D721Med (cell line): ENCODE results near the gene SLC25A51.

Experiments
- DNase-seq: peaks from one replicate; pipeline ENCODE4 v3.0.0; 2011; ENCODE audit warnings: low spot score; ENCODE audit not compliant: insufficient read length
- FAIRE-seq: peaks from 2 replicates; lab custom pipeline; 2011; peaks lifted over from hg19 to GRCh38; lab: Jason Lieb, UNC
- TF ChIP-seq, protein P1 (sequence below): IDR thresholded peaks from 2 replicates; pipeline ENCODE4 v1.5.1; 2012; ENCODE audit warnings: mild to moderate bottlenecking, control low read depth; ENCODE audit not compliant: insufficient read depth; ENCODE audit errors: missing control alignments

SLC25A51 gene

DNA sequence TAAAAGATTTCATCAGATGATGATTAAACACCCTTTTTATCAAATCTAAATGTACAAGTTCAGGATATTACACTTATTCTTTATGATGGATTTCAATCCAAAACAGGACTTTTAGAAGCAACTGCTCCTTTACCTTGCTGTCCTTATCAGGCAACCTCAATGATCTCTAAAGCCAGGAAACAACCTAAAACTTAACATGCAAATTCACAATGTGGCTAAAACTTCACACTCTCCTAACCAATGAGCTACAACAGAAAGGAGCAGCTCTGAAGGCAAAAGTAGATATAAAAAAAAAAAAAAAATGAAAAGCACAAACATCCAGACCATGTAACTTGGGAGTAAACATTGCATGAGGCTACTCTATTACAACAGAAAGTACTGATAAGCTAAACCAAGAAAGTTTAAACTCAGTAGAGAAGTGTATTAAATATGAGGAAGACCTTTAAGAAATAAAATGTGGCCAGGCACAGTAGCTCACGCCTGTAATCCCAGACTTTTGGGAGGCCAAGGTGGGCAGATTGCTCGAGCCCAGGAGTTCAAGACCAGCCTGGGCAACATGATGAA is 22.9 kb downstream of the SLC25A51 start:
- TF ChIP-seq, protein P1, sequence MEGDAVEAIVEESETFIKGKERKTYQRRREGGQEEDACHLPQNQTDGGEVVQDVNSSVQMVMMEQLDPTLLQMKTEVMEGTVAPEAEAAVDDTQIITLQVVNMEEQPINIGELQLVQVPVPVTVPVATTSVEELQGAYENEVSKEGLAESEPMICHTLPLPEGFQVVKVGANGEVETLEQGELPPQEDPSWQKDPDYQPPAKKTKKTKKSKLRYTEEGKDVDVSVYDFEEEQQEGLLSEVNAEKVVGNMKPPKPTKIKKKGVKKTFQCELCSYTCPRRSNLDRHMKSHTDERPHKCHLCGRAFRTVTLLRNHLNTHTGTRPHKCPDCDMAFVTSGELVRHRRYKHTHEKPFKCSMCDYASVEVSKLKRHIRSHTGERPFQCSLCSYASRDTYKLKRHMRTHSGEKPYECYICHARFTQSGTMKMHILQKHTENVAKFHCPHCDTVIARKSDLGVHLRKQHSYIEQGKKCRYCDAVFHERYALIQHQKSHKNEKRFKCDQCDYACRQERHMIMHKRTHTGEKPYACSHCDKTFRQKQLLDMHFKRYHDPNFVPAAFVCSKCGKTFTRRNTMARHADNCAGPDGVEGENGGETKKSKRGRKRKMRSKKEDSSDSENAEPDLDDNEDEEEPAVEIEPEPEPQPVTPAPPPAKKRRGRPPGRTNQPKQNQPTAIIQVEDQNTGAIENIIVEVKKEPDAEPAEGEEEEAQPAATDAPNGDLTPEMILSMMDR = no peak
- DNase-seq (no peak), FAIRE-seq (no peak)

DNA sequence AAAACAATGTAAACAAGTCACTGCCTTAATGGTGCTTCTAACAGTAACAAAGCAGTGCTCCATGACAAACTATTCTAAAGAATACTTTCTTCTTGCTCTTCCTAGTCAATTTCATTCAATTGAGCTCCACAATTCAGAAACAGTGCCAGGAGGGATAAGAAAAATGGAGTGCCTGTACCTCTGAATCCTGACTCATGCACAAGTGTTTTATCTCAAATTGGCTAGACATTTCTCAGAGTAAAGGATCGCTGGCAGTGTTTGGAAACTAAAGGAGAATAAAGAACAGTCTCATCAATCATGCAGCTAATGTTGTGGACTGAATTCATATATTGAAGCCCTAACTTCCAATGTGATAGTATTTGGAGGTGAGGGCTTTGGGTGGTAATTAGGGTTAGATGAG is 27.6 kb downstream of the SLC25A51 start:
- no peak for FAIRE-seq
- TF ChIP-seq, protein P1 = no peak
- DNase-seq = no peak

- no peak for DNase-seq
- no peak for FAIRE-seq
- TF ChIP-seq, protein P1 = no peak
These were observed 30.0 kb downstream of the SLC25A51 start for GRCh38 chr9:37873955-37874354.

DNA sequence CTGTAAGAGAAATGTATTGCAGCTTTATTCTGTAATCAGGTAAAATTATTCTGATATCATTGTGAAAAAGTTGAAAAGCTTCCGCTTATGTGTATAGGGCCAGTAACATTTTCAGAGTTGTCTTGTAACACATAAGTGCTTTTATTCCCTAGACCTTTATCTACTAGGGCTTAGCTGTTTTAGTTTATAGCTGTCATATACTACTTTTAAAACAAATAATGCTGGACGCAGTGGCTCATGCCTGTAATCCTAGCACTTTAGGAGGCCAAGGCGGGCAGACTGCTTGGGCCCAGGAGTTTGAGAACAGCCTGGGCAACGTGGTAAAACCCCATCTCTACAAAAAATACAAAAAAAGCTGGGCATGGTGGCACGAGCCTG is 33.1 kb downstream of the SLC25A51 start:
- FAIRE-seq (no peak), DNase-seq (no peak)
- TF ChIP-seq, protein P1 = no peak

GRCh38 chr9:37870081-37870798 is 33.7 kb downstream of the SLC25A51 start:
- FAIRE-seq = no peak
- DNase-seq = no peak
- TF ChIP-seq, protein P1 = no peak

DNA sequence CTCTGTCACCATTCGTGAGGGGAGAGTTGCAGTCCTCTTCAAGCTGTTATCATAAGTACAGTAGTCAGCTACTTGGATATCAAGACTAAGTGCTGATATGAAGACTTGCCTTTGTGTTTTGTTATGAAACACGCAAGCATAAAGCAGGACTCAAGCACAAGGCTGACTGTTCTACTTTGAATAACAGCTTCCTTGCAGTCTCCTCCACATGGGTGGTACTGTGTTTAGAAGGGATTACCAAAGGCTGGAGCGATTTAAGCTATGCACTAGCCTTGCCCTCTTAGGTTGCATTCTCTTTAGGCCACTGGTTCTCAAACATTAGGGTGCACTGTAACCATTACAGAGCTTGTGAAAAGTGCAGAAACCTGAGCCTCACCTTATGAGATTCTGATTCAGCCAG is 41.4 kb downstream of the SLC25A51 start:
- FAIRE-seq = no peak
- TF ChIP-seq, protein P1 = no peak
- DNase-seq = no peak

GRCh38 chr9:37859043-37859442 is 44.9 kb downstream of the SLC25A51 start:
- TF ChIP-seq, protein P1 = no peak
- DNase-seq (no peak), FAIRE-seq (no peak)
